ENCODE measurements around the gene USP30. TPM values are rescaled to one million over a fixed set of nuclear protein-coding genes. Genes with fewer than 3 reads are reported as not detected.

Gene USP30
- total and polyA plus RNA-seq, 10 of the 15 experiments (the other 5 are each of a cell fraction or from before 2014, with no cell fraction given), result 2.1 to 16.2 (median 6.4) TPM

DNA sequence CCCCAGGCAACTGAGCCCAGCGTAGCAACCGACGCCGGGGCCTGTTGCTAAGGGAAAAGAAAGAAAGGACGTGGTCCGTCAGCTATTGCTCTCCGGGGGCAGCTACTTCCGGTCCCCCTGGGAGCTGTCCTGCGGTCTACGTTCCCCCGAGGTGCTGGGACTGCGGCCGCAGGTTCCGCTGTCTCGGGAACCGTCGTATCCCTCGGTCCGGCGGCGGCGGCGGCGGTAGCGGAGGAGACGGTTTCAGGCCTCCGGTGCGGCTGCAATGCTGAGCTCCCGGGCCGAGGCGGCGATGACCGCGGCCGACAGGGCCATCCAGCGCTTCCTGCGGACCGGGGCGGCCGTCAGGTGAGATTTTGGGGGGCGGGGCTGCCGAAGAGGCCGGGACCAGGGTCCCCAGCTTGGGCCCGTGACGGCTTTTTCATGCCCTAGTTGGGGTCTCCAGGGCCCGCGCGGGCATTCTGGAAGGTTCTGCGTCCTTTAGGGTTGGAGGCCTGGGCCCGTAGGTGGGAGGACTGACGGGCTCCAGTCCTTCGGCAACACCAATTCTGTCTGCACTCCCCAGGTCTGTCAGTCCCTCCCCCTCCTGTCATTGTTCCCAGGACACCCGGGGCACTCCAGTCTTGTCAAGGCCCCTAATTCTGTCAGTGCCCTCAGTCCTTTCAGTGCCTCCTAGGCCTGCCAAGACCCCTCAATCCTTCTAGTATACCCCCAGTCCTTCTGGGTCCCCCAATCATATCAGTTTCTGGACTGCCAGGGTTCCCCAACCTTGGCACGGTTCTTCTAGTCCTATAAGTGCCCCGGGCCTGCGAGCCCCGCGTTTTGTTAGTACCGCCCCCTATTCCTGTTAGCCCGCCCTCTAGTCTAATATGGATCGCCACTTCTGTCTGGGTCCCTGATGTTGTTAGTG, at the start of gene USP30 (continued):
- TF ChIP-seq, protein P1, sequence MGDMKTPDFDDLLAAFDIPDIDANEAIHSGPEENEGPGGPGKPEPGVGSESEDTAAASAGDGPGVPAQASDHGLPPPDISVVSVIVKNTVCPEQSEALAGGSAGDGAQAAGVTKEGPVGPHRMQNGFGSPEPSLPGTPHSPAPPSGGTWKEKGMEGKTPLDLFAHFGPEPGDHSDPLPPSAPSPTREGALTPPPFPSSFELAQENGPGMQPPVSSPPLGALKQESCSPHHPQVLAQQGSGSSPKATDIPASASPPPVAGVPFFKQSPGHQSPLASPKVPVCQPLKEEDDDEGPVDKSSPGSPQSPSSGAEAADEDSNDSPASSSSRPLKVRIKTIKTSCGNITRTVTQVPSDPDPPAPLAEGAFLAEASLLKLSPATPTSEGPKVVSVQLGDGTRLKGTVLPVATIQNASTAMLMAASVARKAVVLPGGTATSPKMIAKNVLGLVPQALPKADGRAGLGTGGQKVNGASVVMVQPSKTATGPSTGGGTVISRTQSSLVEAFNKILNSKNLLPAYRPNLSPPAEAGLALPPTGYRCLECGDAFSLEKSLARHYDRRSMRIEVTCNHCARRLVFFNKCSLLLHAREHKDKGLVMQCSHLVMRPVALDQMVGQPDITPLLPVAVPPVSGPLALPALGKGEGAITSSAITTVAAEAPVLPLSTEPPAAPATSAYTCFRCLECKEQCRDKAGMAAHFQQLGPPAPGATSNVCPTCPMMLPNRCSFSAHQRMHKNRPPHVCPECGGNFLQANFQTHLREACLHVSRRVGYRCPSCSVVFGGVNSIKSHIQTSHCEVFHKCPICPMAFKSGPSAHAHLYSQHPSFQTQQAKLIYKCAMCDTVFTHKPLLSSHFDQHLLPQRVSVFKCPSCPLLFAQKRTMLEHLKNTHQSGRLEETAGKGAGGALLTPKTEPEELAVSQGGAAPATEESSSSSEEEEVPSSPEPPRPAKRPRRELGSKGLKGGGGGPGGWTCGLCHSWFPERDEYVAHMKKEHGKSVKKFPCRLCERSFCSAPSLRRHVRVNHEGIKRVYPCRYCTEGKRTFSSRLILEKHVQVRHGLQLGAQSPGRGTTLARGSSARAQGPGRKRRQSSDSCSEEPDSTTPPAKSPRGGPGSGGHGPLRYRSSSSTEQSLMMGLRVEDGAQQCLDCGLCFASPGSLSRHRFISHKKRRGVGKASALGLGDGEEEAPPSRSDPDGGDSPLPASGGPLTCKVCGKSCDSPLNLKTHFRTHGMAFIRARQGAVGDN (IDR thresholded peaks at IDR 0.05), result no peak
- TF ChIP-seq ZSCAN29 (IDR thresholded peaks at IDR 0.05), result peak; percentile 85

DNA sequence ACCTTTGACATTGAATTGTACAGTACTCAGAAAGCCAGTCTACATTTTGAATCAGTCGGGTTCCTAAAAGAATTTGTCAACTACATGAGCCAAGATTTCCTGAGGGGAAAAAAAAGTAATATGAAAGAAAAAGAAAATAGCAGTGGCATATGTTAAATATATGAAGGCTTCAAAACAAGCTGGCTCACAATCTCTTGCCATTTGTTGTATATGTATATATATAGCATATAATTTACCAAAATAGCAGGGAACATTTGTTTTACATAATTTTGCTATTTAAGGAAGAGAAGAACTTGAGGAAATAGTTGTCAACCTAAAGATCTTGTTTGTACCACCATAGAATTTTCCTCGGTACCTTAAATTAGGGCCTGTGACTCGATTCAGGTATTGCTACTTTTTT, 48.4 kb upstream of the USP30 start:
- no peak overlapping the region for H3K9ac ChIP-seq (ENCODE audit: control insufficient read depth, insufficient read depth, low read length)
- no TSS peak for BruUV-seq (replicated peaks)
- 30% methylated on average over 3 of the region's 3 CpGs for WGBS (ENCODE audit: insufficient coverage, insufficient replicate concordance, low lambda C conversion rate, missing lambda C conversion rate)
- no peaks in the 10 kb centered on the region for H3K9me3 ChIP-seq (replicated peaks; ENCODE audit: control insufficient read depth, insufficient read depth, low read length)
- no peak overlapping the region for H3K27ac ChIP-seq (ENCODE audit: control insufficient read depth, insufficient read depth)
- SMC1A ChIA-PET (ENCODE audit: uncharacterized antibody, unreplicated experiment), result no interaction called here
- in situ Hi-C loops (cut with MboI) (no loop called here), intact Hi-C loops (cut with micrococcal nuclease; ENCODE audit: unreplicated experiment) (no loop called here)
- DNase-seq (ENCODE audit: low read depth, low spot score) (no peak), FAIRE-seq (no peak), ATAC-seq (no peak)
- no peak for TF ChIP-seq EP300 (IDR thresholded peaks at IDR 0.05; ENCODE audit: borderline replicate concordance in 1 of 2, control insufficient read depth in 1 of 2, low read depth in 2 of 2, low read length in 2 of 2)
- H3K79me2 ChIP-seq (ENCODE audit: control insufficient read depth, insufficient read depth, low read length), result no peaks in the 10 kb centered on the region
- POLR2A ChIA-PET, result no interaction called here
- no peak overlapping the region for H3K4me2 ChIP-seq (ENCODE audit: control insufficient read depth, insufficient read depth)
- H3K27me3 ChIP-seq (replicated peaks in 1 of 2; ENCODE audit: control insufficient read depth in 2 of 2, insufficient read depth in 2 of 2, low read length in 1 of 2), result no peaks in the 10 kb centered on the region
- no peaks in the 10 kb centered on the region for H3K36me3 ChIP-seq (ENCODE audit: control insufficient read depth in 2 of 2, insufficient read depth in 2 of 2, low read length in 1 of 2)
- H2AFZ ChIP-seq (ENCODE audit: control insufficient read depth, low read depth, low read length), result no peak overlapping the region
- no peaks in the 10 kb centered on the region; the same call in 1 of the 2 replicates for H4K20me1 ChIP-seq (ENCODE audit: control insufficient read depth, insufficient read depth)
- RAD21 ChIA-PET (ENCODE audit: unreplicated experiment), result no interaction called here
- H3K4me3 ChIP-seq, result no peak overlapping the region
- no peaks in the 10 kb centered on the region for H3K4me1 ChIP-seq (ENCODE audit: control insufficient read depth, insufficient read depth, low read length)
- CTCF ChIA-PET, result no interaction called here

Measured in GM12878 (cell line).